T-cell (primary cell): ENCODE measurements around the gene FGF2. TPM values are rescaled to one million over a fixed set of nuclear protein-coding genes. Genes with fewer than 3 reads are reported as not detected.
"Not testable (repeated sequence)": the region's sequence is repeated elsewhere in the genome, so short reads cannot be mapped to it uniquely, and the experiment has no call there.

Experiments used
- ATAC-seq, 4 experiments: fragments of 200-7000 bp in 3 of 4; fragments of 150-1000 bp in 1 of 4; cut with Tn5 transposase; replicated peaks in 1 of 4; 1 replicate in 3 of 4; 2 replicates in 1 of 4; pipeline ENCODE4 v1.10.0; 2021; ENCODE audit warnings: moderate library complexity in 3 of 4, mild to moderate bottlenecking in 2 of 4, moderate number of reproducible peaks in 1 of 4
- CTCF ChIA-PET, 2 donors: fragments of 300-600 bp; sonication (Branson Sonifier 250); formaldehyde crosslinking; loops; one replicate each; lab custom pipeline; 2022; ENCODE audit warnings: antibody characterized with exemption in 2 of 2; lab: Charles Lee
- POLR2A ChIA-PET, 2 donors: fragments of 300-600 bp; sonication (Branson Sonifier 250); formaldehyde crosslinking; loops; one replicate each; lab custom pipeline; 2022; ENCODE audit warnings: antibody characterized with exemption in 2 of 2; lab: Charles Lee
- DNase-seq, 35 experiments: peaks; one replicate each; pipeline versions ENCODE4 v3.0.0 to v3.0.0-alpha.2; 2013 to 2023
- H3K27ac ChIP-seq: one replicate; pipeline ENCODE4 v1.5.1; 2013; ENCODE audit warnings: low read length
- H3K27me3 ChIP-seq, 2 experiments: replicated peaks in 1 of 2; 1 replicate in 1 of 2; 2 replicates in 1 of 2; pipeline versions ENCODE4 v1.6.1 to v1.7.0; 2013; ENCODE audit warnings: low read length in 1 of 2, mixed read lengths in 1 of 2; ENCODE audit not compliant: control insufficient read depth in 2 of 2, insufficient read depth in 2 of 2; ENCODE audit errors: extremely low read depth in 1 of 2
- H3K36me3 ChIP-seq, 2 donors: 1 replicate in 1 of 2; 2 replicates in 1 of 2; pipeline versions ENCODE4 v1.6.1 to v1.7.0; 2013; ENCODE audit warnings: low read length in 1 of 2; ENCODE audit not compliant: control insufficient read depth in 2 of 2, insufficient read depth in 1 of 2; ENCODE audit errors: extremely low read depth in 1 of 2
- H3K4me1 ChIP-seq, 2 experiments: 1 replicate in 1 of 2; 2 replicates in 1 of 2; pipeline versions ENCODE4 v1.6.1 to v1.7.0; 2013; ENCODE audit warnings: low read length in 2 of 2, mixed read lengths in 1 of 2; ENCODE audit not compliant: insufficient read depth in 2 of 2, control insufficient read depth in 1 of 2; ENCODE audit errors: extremely low read depth in 1 of 2
- H3K4me3 ChIP-seq, 2 donors: 1 replicate in 1 of 2; 2 replicates in 1 of 2; pipeline versions ENCODE4 v1.5.1 to v1.7.0; 2013; ENCODE audit warnings: mild to moderate bottlenecking in 2 of 2, low read length in 1 of 2, moderate library complexity in 1 of 2; ENCODE audit not compliant: control insufficient read depth in 1 of 2; ENCODE audit errors: extremely low read depth in 1 of 2
- H3K9me3 ChIP-seq: 2 replicates; pipeline ENCODE4 v1.7.0; 2013
- H3K27ac Mint-ChIP-seq, 2 donors: one replicate each; pipeline ENCODE4 v1.8.0; 2020 to 2021; ENCODE audit warnings: mild to moderate bottlenecking in 2 of 2, mixed read lengths in 2 of 2
- H3K27me3 Mint-ChIP-seq, 2 donors: one replicate each; pipeline ENCODE4 v1.8.0; 2021 to 2022; ENCODE audit warnings: mixed read lengths in 2 of 2
- H3K36me3 Mint-ChIP-seq: one replicate; pipeline ENCODE4 v1.8.0; 2021; ENCODE audit warnings: mixed read lengths
- H3K4me1 Mint-ChIP-seq, 3 donors: one replicate each; pipeline ENCODE4 v1.8.0; 2020 to 2022; ENCODE audit warnings: mixed read lengths in 3 of 3, mild to moderate bottlenecking in 1 of 3
- H3K4me3 Mint-ChIP-seq, 3 donors: one replicate each; pipeline ENCODE4 v1.8.0; 2020 to 2022; ENCODE audit warnings: mild to moderate bottlenecking in 3 of 3, mixed read lengths in 3 of 3, moderate library complexity in 3 of 3
- H3K9me3 Mint-ChIP-seq, 3 donors: one replicate each; pipeline ENCODE4 v1.8.0; 2020 to 2022; ENCODE audit warnings: mixed read lengths in 3 of 3
- WGBS: methylation state at CpG from one replicate; pipeline ENCODE4 v1.1.5; 2013; ENCODE audit warnings: missing lambda C conversion rate; ENCODE audit not compliant: insufficient coverage; 5-methylcytosine and 5-hydroxymethylcytosine counted together
- total RNA-seq, 35 experiments: library from RNA in 6 of 35; stranded (reverse) in 6 of 35; fragments of 120-200 nt in 1 of 35; gene quantifications; one replicate each; pipeline versions ENCODE4 v1.2.1 to v1.2.4 and lab custom pipeline; 2013 to 2026

The FGF2 gene
- total RNA-seq, 5 donors from 2014 or later (not counting 1 experiment from before 2014, with no cell fraction given) = 0.13 to 0.23 (median 0.20) TPM; not detected in 2

DNA sequence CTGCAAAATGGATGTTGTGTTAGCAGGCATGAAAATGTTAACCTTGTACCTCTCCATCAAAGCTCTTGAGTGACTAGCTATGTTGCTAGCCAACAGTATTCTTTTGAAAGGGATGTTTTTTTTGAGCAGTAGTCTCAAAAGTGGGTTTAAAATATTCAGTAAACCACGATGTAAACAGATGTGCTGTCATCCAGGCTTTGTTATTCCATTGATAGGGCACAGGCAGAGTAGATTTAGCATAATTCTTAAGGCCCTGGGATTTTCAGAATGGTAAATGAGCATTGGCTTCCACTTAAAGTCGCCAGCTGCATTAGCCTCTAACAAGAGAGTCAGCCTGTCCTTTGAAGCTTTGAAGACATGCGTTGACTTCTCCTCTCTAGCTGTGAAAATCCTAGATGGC lies 18.4 kb downstream of the FGF2 start:
- ChIA-PET POLR2A (no interaction called here), CTCF (no interaction called here)
- peaks cover 0 to 8% of the 10 kb centered on the region in 2 donors for H3K27me3 Mint-ChIP-seq
- H3K36me3 Mint-ChIP-seq = no peaks in the 10 kb centered on the region
- Histone ChIP-seq H3K4me1 (no peaks in the 10 kb centered on the region), H3K4me3 (no peak overlapping the region), H3K27me3 (no peaks in the 10 kb centered on the region), H3K9me3 (no peaks in the 10 kb centered on the region), H3K36me3 (no peaks in the 10 kb centered on the region), H3K27ac (no peak overlapping the region)
- 75% methylated on average over 1 of the region's 3 CpGs for WGBS
- ATAC-seq = no peak
- no peaks in the 10 kb centered on the region for H3K9me3 Mint-ChIP-seq
- H3K27ac Mint-ChIP-seq = no peak overlapping the region
- H3K4me3 Mint-ChIP-seq = no peak overlapping the region
- no peak for DNase-seq
- H3K4me1 Mint-ChIP-seq = no peaks in the 10 kb centered on the region

DNA sequence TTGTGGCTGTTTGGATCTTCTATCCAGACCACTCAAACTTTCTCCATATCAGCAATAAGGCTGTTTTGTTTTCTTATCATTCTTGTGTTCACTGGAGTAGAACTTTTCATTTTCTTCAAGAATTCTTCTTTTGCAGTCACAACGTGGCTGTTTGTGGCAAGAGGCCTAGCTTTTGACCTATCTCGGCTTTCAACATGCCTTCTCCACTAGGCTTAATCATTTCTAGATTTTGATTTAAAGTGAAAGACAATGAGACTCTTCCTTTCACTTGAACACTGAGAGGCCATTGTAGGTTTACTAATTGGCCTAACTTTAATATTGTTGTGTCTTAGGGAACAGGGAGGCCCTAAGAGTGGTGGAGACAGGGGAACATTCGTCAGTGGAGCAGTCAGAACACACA lies 19.1 kb downstream of the FGF2 start:
- Mint-ChIP-seq H3K4me3 (no peak overlapping the region), H3K27ac (no peak overlapping the region), H3K36me3 (no peaks in the 10 kb centered on the region), H3K27me3 (peaks cover 0 to 8% of the 10 kb centered on the region in 2 donors), H3K9me3 (no peaks in the 10 kb centered on the region), H3K4me1 (no peaks in the 10 kb centered on the region)
- H3K27ac ChIP-seq = no peak overlapping the region
- POLR2A ChIA-PET = no interaction called here
- no peak for ATAC-seq
- no CpG with 5 or more reads among the region's 3 CpGs for WGBS
- no peak overlapping the region for H3K4me3 ChIP-seq
- H3K4me1 ChIP-seq = no peaks in the 10 kb centered on the region
- no peaks in the 10 kb centered on the region for H3K27me3 ChIP-seq
- CTCF ChIA-PET = no interaction called here
- DNase-seq = no peak
- H3K36me3 ChIP-seq = no peaks in the 10 kb centered on the region
- no peaks in the 10 kb centered on the region for H3K9me3 ChIP-seq

DNA sequence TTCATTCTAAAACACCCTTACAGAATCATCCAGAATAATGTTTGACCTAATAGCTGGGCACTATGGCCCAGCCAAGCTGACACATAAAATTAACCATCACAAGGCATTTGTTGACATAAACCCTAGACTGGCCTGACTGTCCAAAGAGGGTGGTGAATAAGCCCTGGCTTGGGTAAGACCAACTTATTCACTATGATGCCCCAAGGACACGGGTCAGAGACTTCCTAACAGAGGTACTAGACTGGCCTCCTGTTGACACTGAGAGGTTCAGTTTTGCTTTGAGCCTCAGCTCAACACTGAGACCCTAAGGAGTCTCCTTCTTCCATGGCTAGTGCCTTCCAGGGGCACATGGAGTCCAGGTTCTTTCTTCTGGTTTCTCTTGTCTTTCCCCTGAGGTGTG lies 21.3 kb downstream of the FGF2 start:
- 86% methylated on average over 1 of the region's 1 CpG for WGBS
- H3K9me3 ChIP-seq = no peaks in the 10 kb centered on the region
- no peaks in the 10 kb centered on the region for H3K4me1 ChIP-seq
- Mint-ChIP-seq H3K9me3 (no peaks in the 10 kb centered on the region), H3K4me1 (no peaks in the 10 kb centered on the region), H3K27ac (no peak overlapping the region), H3K27me3 (peaks cover 1 to 19% of the 10 kb centered on the region in 2 donors), H3K36me3 (no peaks in the 10 kb centered on the region), H3K4me3 (no peak overlapping the region)
- H3K36me3 ChIP-seq = no peaks in the 10 kb centered on the region
- no peaks in the 10 kb centered on the region for H3K27me3 ChIP-seq
- H3K27ac ChIP-seq = no peak overlapping the region
- H3K4me3 ChIP-seq = no peak overlapping the region
- CTCF ChIA-PET = no interaction called here
- ATAC-seq (no peak), DNase-seq (no peak)
- POLR2A ChIA-PET = no interaction called here

DNA sequence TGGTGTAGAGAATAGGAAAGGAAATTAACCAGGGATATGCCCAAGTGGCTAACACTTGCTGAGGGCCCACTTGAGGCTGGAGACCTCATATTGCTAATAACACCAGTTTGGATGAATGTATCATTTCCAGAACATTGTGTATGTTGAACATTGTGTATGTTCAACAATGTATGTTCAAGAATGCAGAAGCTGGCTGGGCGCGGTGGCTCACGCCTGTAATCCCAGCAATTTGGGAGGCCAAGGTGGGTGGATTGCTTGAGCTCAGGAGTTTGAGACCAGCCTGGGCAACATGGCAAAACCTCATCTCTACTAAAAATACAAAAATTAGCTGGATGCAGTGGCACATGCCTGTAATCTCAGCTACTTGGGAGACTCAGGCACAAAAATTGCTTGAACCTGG lies 23.2 kb downstream of the FGF2 start:
- H3K9me3 Mint-ChIP-seq, H3K27me3 ChIP-seq, H3K27ac Mint-ChIP-seq, H3K9me3 ChIP-seq, H3K4me3 ChIP-seq, H3K4me3 Mint-ChIP-seq, H3K36me3 ChIP-seq, H3K4me1 ChIP-seq, DNase-seq, ATAC-seq, H3K36me3 Mint-ChIP-seq, H3K4me1 Mint-ChIP-seq, H3K27ac ChIP-seq, CTCF ChIA-PET: not testable (repeated sequence)
- H3K27me3 Mint-ChIP-seq = peaks cover 1 to 20% of the 10 kb centered on the region in 2 donors
- WGBS = no CpG with 5 or more reads among the region's 3 CpGs
- POLR2A ChIA-PET = interaction anchor here (0.7 kb wide), 2 partner anchors 33 to 732 kb away, joined by 3 to 5 read pairs; no protein-coding TSS in a partner anchor

DNA sequence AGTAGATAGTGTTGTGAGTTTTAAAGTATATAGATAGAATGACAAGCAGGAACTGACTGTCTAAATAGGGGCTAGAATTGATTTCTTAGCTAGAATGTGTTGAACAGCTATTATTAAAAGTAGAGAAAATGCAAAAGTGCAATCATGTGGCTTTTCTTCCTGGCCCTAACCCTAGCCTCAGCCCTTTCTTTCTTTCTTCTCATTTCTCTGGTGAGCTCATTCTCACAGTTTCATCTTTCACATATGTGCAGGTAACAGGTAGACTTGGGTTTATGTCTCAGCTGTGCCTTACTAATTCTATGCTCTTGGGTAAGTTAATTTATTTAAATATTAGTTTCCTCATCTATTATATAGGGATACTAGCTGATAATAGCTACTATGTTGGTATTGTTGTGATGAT lies 24.9 kb downstream of the FGF2 start:
- DNase-seq (no peak), ATAC-seq (no peak)
- Histone ChIP-seq H3K27ac (no peak overlapping the region), H3K36me3 (no peaks in the 10 kb centered on the region), H3K4me1 (no peaks in the 10 kb centered on the region), H3K9me3 (no peaks in the 10 kb centered on the region), H3K4me3 (no peak overlapping the region), H3K27me3 (no peaks in the 10 kb centered on the region)
- Mint-ChIP-seq H3K4me1 (peaks cover 0 to 2% (median 0%) of the 10 kb centered on the region in 3 donors), H3K9me3 (no peaks in the 10 kb centered on the region), H3K27ac (no peak overlapping the region), H3K27me3 (peaks cover 3 to 22% of the 10 kb centered on the region in 2 donors), H3K36me3 (no peaks in the 10 kb centered on the region), H3K4me3 (no peak overlapping the region)
- CTCF ChIA-PET = no interaction called here
- POLR2A ChIA-PET = no interaction called here

DNA sequence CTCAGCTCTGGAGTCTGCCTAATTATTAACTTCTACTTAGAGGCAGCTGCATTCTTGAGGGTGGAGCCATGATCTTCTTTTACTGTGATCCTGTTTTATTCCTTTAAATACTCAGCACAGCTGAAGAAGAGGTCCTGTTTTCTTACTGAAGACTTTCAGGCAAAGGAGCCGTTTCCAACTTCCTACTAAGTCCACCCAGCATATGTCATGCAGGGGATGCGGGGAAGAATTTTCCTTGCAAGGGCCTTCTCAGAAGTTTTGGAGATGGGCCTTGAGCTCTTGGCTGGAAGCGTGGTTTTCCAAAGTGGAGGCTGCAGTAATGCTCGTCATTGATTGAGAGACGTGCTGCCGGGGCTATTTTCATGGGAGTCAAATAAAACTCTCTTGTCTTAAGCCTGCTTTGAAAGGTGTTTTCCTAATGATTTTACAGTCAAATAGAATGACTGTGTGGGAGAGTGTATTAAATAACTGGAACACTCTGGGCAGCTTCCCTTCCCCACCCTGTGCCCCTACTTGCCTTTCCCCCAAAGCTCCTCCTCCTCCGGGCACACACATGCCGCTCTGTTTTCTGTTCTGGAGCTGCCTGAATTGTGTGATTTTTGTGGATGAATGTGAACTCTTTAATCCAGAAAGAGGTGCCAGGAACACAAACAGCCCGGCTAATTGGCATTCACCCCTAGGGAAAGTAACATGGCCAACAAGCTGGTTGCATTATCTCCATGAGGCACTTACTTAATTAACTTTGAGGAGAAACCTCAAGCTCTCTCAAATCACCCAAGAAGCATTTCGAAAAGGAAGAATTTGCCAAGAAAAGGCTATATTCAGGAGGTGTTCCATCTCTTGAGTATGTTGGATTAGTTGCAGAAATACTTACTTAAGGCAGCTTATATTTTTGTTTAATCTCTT lies 28.1 kb downstream of the FGF2 start:
- no peaks in the 10 kb centered on the region for H3K27me3 ChIP-seq
- no peak overlapping the region for H3K27ac ChIP-seq
- no peaks in the 10 kb centered on the region for H3K9me3 ChIP-seq
- Mint-ChIP-seq H3K27me3 (peaks cover 5 to 14% of the 10 kb centered on the region in 2 donors), H3K27ac (no peak overlapping the region), H3K9me3 (no peaks in the 10 kb centered on the region), H3K4me1 (peaks cover 0 to 2% (median 0%) of the 10 kb centered on the region in 3 donors), H3K4me3 (no peak overlapping the region), H3K36me3 (no peaks in the 10 kb centered on the region)
- no peak overlapping the region for H3K4me3 ChIP-seq
- ChIA-PET POLR2A (interaction anchor here in 1 of 2 donors (0.5 kb wide), 1 partner anchor 50 kb away, joined by 4 read pairs; no protein-coding TSS in a partner anchor), CTCF (interaction anchor here in 1 of 2 donors (0.6 kb wide), 1 partner anchor 78 kb away, joined by 3 read pairs; no protein-coding TSS in a partner anchor)
- no peaks in the 10 kb centered on the region for H3K4me1 ChIP-seq
- 91% methylated on average over 4 of the region's 10 CpGs for WGBS
- DNase-seq = no peak
- ATAC-seq = no peak
- H3K36me3 ChIP-seq = no peaks in the 10 kb centered on the region
